NCI-H2081 treated with DMSO at 0.1 percent for 48 hours (cell line): Measurements from ENCODE around the gene PI16.
"Not testable (repeated sequence)": the region's sequence is repeated elsewhere in the genome, so short reads cannot be mapped to it uniquely, and the experiment has no call there.

ENCODE experiments used
- DNase-seq: peaks from one replicate; lab custom pipeline; 2025; lab: John Stamatoyannopoulos, UW

Gene PI16

DNA sequence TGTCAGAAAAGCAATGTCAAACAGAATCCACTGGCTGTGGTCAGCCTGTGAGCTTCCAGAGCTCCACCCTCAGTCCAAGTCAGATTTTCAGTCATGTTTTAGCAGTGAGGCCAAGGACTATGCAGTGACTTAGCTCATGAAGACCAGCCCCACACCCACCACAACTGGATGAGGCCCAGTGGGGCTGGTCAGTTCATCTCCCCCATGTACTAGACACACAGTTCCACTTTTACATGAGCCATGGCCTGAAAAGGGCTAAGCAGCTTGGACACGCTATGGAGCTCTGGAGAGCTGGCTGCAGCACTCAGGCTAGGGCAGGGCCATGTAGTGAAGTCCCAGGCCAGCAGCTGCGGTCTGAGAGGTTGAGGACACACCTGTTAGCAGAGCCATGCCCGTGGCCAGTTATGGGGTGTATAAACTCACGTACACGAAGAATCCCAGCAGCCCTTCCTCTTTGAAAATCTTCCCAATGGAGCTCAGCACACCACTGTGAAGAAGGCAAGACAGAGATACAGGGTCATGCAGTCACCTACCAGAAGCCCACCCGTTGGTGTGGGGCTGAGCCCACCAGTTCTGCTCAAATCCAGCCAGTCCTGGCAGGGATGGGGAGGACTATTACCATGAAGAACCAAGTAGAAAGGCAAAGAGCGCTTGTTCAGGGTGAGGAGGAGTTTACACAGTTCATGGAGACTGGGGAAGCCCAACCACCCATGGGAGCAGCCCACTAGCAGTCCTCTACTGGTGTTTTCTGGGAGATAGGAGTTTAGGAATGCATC lies 20.9 kb downstream of the PI16 start:
- DNase-seq, result no peak

DNA sequence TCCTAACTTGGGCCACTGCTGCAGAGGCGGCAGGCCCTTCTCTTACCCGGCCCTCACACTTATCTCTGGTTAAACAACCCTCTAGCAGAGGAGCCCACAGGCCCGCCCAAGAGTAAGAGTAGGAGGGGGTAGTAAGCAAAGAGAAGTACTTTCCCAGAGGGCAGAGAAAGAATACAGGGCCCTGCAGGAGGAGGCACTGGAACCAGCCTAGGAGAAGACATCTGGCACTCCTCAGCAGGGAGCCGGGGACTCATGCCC lies 21.4 kb downstream of the PI16 start:
- DNase-seq, result no peak

DNA sequence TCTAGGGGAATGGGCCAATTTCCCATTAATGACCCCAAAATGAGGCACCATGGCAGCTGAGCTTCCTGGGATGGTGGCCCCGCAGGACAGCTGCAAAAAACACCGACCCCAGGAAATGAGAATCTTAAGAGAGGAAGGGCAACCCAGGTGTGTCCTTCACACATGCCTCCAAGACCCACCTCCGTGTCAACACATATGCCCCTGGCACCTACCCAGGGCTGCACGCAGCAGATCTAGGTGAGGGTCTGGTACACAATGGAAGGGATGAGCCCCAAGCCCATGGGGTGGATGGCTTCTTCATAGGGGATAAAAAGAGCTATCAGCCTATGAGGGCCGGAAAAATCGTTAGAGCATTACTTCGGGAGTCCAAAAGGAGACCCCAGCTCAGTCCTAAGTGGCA lies 22.0 kb downstream of the PI16 start:
- no peak for DNase-seq

DNA sequence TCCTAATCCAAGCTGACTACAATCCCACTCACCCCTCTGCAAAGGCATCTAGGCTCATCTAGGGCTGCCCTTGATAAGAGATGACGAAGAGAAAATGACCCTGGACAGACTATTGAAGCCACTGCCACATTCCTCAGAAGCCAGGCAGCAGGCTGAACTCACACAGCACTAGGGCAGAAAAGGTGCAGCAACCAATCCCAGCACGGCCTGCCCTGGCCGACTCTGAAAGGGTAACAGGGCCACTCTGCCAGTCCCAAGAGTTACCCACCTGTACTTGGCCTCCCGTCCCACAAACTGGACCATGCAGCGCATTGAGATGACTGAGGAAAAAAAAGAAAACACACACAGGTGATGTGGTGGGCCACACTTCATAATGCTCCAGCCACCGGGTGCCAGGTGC lies 22.4 kb downstream of the PI16 start:
- no peak for DNase-seq

DNA sequence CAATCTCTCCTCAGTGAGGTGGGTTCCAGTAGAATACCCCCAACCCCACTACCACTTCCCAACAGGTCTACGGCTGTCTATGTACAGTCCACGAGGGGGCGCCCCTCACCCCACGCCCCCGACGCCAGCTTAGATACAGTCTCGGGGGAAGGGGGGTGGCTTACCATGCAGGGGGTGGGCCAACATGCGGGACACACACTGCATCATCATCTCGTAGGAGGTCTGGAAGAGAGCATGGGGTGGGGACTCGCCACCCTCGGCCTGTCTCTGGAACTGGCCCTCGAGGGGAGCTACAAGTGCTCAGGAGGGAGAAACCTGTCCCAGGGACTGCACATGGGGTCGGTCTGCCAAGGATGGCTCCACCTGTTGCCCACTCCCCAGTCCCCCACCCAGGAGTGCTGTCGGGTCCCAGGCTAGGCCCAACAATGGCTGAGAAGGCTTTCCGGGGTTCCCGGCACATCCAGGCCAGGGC lies 23.0 kb downstream of the PI16 start:
- DNase-seq, result no peak

DNA sequence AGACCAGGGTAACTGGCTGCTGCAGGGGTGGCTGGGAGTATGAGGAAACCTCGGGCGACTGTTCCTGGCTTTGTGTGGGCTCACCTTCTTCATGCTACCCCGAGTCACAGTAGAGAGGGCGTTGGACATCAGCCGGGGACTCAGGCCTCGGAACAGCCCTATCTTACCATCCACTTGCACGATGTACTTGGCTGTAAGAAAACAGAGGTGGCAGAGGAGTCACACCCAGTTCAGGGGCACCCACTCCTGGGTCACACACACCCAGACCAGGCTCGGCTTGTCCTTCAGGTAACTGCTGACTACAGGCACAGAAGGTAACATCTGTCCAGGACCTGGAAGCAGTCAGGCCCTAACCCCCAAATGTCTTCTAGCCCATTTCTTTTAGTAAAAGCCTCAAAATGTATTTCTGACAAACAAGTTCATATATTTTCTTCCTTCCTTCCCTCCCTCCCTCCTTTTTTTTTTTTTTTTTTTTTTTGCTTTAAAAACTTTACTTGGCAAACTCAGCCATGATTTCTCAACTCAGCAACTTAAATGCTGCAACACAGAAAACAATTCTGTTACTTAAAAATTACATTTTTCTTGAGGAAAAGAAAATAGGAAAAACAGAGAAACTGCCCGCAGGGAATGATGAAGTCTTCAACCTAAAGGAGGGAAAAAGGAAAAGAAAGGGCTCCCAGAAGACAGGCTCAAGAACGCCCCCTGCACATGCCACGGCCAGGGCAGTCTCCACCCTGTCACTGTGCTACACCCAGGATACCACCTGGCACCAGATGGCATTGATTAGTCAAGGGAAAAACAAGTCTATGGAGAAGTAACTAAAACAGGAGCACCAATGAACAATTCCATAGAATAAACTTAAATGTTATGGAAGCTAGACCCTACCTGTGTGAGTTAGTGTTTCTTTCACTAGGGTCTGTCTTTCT lies 24.1 kb downstream of the PI16 start:
- no peak for DNase-seq

DNA sequence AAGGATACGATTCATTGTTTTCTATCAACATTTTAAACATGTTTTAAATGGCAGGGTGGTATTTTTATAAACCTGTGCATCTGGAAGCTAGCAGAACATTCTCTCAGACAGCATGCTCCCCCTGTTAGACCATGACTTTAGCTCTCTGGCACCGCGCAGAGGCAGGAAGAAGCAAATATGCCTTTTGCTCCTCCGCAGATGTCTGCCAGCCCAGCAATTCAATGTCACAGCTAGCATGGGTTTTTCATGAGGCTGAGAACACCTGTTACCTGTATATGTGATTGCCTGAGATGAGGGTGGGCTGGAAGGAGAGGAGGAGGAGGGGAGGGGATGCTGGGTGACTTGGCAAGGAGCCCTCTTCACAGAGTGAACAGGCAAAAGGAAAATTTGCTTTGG lies 24.8 kb downstream of the PI16 start:
- DNase-seq, result peak; percentile 54

DNA sequence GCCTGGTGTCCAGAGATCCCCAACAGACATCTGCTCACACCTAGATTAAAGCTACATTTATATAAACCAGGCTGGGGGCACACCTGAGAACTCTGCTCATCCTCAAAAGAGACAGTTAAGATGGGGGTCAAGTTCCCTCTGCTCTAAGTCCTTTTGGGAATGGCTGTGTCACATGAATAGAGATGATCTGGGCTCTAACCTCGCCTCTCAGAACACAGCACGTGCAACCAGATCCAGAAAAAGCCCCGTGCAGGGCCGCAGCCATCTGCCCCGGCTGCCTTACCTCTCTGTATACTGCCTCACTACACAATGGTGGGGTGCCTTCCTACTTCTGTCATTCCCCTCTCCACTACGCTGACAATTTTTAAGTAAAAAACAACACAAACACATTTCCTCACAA lies 25.6 kb downstream of the PI16 start:
- no peak for DNase-seq

DNA sequence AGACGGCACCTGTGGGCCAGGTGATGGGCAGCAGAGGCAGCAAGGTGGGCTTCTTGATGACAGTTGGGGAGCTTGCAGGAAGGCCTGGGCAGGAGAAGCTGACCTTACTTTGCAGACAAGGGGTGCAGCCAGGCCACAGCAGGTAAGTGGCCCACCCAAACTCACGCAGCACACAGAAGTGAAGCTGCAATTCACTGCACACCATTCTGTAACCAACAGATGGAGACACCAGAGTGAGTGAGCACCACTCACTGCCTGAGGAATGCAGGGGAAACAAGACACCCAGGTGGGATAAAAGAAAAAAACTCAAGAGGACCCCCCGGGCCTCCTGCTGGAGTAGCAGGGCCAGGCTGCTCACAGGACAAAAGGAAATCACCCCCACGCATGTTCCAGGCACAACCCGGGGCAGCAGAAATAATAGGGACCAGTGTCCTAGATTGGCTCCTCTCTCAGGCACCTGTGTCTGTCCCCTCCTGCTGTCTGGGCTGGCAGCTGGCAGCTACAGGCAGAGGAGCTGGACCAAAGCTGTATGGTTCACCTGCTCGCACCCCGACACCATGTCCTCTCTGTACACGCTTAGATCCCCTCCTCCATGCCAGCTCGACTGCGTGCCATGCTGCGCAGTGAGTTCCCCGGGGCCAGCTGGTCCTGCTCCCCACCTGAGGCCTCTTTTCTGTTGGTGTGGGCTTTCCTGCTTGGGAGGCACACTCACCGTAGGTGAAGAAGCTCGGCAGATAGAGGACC lies 26.5 kb downstream of the PI16 start:
- DNase-seq, result no peak

DNA sequence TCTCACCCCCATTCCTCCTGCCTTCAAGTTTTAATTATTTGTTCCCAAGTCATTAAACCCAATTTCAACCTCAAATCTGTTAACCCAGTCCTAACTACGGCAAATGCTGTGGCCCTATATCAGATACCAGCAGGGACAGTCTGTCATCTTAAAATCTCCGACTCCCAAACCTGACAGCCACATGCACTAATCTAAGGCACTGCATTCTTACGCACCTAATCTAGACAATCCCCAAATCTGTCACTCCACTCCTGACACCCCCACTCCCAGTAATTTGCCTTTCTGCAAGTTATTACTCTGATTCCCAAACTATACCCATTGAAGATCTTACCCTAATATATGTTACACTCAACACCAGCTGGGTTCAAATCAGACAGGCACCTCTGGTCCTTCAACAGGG lies 29.0 kb downstream of the PI16 start:
- DNase-seq, result no peak

DNA sequence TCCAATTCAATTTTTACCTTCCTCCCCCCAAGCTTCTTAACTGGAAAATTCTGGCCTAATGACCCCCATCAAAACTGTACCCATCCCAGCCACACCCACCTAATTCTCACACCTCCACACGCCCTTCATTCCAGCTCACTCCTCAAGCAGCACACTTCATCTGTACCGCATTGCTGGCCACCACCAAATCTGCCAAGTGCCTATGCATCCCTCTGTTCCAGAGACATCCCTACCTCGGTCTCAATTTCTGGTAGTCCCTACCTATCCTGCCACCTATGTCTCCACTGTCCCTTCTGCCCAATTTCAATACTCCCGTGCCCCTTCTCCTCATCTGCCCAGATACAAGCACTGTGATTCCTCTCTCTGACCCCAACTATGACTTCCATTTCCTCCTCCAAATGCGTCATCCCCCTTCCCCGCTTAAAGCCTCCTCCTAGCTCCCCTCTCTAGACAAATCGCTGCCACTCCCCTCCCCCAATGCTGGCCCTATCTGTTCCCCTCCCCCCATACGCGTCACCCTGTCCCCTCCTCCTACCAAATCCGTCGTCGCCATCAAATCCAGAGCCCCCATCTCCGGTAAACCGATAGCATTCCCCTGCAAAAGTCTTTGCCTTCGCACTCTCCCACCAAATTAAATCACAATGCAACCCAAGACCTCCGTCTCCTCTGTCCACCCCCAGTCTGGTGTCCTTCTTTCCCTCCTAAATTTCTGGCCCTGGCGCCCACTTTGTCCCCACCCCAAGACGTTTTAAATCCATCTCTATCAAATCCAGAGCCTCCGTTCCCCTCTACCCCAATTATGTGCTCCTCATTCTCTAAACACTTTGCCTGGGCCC lies 30.3 kb downstream of the PI16 start:
- no peak for DNase-seq

DNA sequence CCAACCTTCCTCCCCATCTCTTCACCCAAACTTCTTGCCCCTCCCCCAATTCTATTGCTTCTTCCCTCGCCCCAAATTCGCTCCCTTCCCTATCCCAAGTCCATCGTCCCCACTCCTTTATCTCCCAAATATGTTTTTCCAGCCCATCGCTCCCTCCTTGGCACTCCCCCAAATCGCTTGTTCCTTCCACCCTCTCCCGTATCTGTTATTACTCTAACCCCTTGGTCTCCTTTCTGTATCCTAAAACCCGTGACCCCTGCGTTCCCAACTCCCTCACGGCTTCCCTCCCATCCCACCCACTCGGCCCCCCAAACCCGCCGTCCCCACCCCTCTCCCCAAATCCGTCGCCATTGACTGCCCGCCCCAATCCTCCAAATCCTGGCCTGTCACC lies 30.9 kb downstream of the PI16 start:
- DNase-seq, result no peak

DNA sequence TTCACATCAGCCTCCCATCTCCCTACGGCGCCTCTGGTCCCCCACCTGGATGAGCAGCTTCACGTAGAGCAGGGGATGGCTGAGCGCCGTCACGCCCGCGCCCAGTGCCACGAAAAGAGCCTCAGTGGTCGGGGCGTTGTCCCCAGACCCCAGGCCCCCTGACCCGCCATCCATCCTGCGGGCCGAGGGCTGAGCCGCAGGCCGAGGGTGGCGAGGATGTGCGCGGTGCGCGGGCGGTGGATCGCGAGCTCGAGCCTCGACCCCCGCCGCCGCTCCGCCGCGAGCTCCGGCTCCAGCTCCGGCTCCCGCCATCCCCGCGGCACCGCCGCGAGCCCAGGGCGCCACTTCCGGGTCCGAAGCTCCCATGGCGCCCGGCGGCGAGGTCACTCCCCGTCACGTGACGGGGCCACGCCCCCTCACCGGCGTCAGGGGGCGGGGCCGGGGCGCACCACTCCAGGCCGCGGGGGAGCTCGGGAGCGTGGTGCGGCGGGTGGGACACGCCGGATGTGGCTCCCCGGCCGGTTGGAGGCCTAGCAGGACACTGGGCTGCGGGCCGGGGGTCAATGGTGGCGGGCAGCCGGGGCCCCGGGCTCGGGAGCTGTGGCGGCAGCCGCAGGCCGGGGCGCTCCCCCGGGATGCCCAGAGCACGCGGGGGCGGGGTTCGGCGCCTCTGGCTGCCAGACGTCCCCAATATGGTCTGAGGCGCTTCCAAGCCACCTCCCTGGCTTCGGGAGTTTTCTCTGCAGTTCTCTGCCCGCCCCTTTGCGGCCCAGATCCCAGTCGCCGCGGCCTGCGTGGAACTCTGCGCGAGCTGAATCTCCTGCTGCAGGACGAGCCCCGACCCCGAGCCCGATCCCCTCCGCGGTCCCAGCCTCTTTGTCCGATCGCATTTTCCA lies 31.5 kb downstream of the PI16 start, which contains the start of gene MTCH1:
TSS of gene MTCH1 (minus strand) at position 389 of the 896 bp plus-strand sequence. CDS start at position 366, 23 bp downstream.
- DNase-seq, result peak; percentile 15

DNA sequence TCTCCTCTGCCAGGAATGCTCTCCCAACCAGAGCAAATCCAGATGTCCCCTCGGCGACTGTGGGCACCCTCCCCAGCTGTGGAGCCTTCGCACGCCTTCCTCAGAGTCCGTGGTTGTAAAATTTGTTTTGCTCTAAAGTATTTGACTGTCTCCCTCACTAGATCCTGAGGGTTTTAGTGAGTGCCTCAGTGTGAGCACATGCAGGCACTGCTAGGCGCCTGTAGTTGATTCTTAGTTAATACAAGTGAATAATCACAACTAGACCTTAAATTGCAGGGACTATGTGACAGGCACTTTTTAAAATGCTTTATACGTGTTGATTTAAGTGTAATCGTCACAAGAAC lies 32.1 kb downstream of the PI16 start:
- DNase-seq, result no peak

DNA sequence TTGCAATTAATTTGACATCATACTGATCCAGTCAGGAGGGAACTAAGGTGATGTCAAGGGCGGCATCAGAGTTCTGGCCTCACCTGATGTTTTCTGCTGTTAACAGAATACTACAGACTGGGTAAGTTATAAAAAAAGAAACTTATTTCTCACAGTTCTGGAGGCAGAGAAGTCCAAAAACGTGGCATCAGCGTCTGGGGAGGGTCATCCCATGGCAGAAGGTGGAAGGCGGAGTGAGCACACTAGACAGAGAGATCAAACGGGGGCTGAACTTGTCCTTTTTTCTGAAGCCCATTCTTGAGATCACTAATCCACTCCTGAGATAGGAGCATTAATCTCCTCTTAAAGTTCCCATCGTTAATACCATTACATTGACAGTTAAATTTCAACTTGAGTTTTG lies 34.7 kb downstream of the PI16 start:
- DNase-seq, result no peak

DNA sequence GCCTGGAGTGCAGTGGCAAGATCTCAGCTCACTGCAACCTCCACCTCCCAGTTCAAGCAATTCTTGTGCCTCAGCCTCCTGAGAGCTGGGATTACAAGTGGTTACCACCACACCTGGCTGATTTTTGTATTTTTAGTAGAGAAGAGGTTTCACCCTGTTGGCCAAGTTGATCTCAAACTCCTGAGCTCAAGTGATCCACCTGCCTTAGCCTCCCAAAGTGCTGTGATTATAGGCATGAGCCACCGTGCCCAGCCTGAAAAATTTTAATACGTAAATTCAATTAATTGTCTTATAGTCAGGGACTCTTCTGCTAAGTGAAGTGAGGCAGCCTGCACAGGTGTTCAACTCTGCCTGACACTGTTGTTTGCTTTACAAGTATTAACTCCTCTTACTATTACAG lies 35.9 kb downstream of the PI16 start:
- not testable (repeated sequence) for DNase-seq

DNA sequence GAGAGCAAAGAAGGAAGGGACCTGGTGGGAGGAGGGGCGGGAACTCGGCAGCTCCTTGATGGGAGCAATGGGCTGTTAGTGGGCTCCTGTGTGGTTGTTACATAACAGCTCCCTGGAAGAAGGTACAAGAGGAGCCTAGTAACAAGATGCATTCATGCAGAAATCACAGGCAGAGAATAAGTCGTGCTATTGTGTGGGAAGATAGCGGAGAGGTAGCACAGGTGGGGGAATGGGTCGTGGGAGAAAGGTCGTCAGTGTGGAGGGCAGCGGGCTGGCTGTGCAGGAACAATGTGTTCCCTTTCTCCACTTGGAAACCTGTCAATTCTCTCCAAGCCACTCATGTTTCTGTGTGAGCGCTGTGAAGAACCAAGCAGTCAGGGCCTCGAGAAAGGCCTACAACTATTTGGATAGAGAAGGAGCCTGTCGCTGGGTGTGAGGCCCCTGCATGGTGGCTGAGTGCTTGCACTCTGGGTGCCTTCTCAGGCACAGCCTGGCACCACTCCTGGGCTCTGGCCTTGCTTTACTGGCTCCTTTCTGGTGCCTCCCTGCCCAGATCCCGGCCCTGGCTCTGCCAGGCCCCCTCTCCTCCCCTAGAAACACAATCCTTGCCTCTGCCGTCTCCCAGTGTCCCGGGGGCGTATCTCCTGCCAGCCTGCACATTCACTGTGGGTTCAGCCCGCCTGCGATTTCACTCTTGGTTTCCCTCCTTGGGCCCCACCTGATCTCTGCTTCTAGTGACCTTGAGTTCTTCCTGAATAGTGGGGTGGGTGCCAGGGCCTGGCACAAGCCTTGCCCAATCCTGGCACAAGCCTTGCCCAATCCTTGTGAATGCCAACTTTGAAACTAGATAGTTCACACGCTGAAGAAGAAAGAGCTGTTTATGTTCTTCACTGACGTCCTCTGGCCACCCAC lies 43.5 kb downstream of the PI16 start:
- DNase-seq, result no peak

DNA sequence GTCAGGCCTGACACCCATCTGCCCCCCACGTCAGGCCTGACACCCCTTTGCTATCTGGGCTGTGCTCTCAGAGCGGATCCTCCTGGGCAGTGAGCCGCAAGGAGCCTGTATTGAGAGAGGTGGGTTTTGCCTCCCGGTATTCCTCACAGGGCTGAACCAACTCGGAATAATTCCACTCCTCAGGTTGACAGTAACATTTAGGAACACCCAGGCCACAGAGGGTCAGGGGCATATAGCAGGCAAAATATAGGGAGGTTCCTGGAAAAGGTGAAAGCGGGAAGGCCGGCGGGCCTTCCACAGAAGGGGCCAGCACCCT lies 44.1 kb downstream of the PI16 start:
- no peak for DNase-seq

DNA sequence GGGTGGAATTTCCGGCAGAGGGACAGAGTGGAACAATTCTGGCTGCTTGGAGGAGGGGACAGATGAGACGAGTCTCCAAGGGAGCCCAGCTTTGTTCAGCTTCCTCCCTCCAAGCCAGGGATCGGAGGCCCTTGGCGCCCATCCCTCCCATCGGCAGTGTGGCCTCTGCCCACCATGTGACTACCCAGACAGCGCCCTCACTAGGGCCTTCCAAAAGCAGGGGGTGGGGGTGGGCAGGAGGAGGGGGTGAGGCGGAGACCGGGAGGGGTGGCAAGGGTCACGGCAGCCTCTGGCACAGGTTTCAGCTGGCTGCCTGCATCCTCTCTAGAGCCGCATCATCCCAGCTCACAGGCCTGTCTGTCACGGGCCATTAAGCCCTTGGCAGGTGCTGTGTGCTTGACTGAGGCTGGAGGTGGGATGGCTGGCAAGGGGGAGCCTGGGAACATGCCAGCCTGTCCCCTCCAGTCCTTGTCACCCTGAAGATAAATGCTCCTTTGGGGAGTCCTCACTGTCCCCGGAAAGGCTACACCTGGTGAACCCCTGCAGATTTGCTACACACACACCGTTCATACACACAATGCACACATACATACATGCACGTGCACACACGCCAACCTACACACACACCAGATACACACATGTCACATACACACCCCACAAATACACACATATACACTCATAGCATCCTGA lies 44.7 kb downstream of the PI16 start:
- no peak for DNase-seq
